Measurements from ENCODE around the gene IRAG1. TPM values are rescaled to one million over a fixed set of nuclear protein-coding genes. Genes with fewer than 3 reads are reported as not detected.

The IRAG1 gene
- total RNA-seq, 1 donor from 2014 or later, result not detected

- Mint-ChIP-seq H3K9me3 (no peaks in the 10 kb centered on the region), H3K27ac (no peak overlapping the region), H3K36me3 (ENCODE audit: low read depth) (no peaks in the 10 kb centered on the region), H3K4me3 (no peak overlapping the region), H3K4me1 (no peaks in the 10 kb centered on the region), H3K27me3 (no peaks in the 10 kb centered on the region)
- DNase-seq, result no peak
- ChIA-PET POLR2A (no interaction called here), CTCF (no interaction called here)
- no peak for ATAC-seq (ENCODE audit: low read depth)
- intact Hi-C loops (cut with micrococcal nuclease), result no loop called here
- TF ChIP-seq, protein P1, sequence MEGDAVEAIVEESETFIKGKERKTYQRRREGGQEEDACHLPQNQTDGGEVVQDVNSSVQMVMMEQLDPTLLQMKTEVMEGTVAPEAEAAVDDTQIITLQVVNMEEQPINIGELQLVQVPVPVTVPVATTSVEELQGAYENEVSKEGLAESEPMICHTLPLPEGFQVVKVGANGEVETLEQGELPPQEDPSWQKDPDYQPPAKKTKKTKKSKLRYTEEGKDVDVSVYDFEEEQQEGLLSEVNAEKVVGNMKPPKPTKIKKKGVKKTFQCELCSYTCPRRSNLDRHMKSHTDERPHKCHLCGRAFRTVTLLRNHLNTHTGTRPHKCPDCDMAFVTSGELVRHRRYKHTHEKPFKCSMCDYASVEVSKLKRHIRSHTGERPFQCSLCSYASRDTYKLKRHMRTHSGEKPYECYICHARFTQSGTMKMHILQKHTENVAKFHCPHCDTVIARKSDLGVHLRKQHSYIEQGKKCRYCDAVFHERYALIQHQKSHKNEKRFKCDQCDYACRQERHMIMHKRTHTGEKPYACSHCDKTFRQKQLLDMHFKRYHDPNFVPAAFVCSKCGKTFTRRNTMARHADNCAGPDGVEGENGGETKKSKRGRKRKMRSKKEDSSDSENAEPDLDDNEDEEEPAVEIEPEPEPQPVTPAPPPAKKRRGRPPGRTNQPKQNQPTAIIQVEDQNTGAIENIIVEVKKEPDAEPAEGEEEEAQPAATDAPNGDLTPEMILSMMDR (IDR thresholded peaks at IDR 0.05), result no peak
Observed at GRCh38 chr11:10708131-10708530, 14.6 kb upstream of the IRAG1 start.

DNA sequence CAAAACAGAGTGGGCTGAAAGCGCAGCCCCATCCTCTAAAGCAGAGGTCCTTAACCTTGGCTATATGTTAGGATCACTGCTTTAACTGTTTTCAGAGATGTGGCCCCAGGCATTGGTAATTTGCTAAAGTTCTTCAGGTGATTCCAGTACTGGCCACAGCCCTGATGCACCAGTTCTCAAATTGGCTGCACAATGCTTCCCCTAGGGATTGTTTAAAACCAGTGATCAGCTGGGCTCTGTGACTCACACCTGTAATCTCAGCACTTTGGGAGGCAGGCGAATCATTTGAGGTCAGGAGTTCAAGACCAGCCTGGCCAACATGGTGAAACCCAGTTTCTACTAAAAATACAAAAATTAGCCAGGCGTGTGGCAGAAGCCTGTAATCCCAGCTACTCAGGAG lies 8.4 kb upstream of the IRAG1 start:
- POLR2A ChIA-PET, result no interaction called here
- H3K4me1 Mint-ChIP-seq, result peaks cover 5% of the 10 kb centered on the region
- no peak overlapping the region for H3K27ac Mint-ChIP-seq
- no peak overlapping the region for H3K4me3 Mint-ChIP-seq
- H3K9me3 Mint-ChIP-seq, result peaks cover 2% of the 10 kb centered on the region
- ATAC-seq (ENCODE audit: low read depth), result no peak
- no peak for DNase-seq
- H3K27me3 Mint-ChIP-seq, result no peaks in the 10 kb centered on the region
- CTCF ChIA-PET, result no interaction called here
- intact Hi-C loops (cut with micrococcal nuclease), result no loop called here
- TF ChIP-seq, protein P1 (IDR thresholded peaks at IDR 0.05), result no peak
- no peaks in the 10 kb centered on the region for H3K36me3 Mint-ChIP-seq (ENCODE audit: low read depth)

DNA sequence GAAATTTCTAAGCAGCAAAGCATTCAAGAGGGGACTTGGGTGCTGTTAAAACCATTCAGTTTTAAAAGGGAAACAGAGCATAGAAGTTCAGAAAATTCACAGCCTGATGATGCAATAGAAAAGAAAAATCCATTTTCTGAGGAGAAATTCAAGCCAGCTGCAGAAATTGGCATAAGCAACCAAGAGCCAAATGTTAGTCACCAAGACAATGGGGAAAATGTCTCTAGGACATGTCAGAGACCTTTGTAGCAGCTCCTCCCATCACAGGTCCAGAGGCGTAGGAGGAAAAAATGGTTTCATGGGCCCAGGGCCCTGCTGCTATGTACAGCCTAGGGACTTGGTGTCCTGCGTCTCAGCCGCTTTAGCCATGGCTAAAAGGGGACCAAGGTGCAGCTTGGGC lies 5.5 kb upstream of the IRAG1 start:
- ChIA-PET CTCF (no interaction called here), POLR2A (no interaction called here)
- ATAC-seq (ENCODE audit: low read depth) (no peak), DNase-seq (no peak)
- Mint-ChIP-seq H3K27ac (no peak overlapping the region), H3K36me3 (ENCODE audit: low read depth) (no peaks in the 10 kb centered on the region), H3K27me3 (no peaks in the 10 kb centered on the region), H3K4me3 (no peak overlapping the region), H3K4me1 (peaks cover 16% of the 10 kb centered on the region), H3K9me3 (peaks cover 2% of the 10 kb centered on the region)
- intact Hi-C loops (cut with micrococcal nuclease), result no loop called here
- TF ChIP-seq, protein P1 (IDR thresholded peaks at IDR 0.05), result no peak

- CTCF ChIA-PET, result no interaction called here
- H3K27ac Mint-ChIP-seq, result no peak overlapping the region
- no peaks in the 10 kb centered on the region for H3K36me3 Mint-ChIP-seq (ENCODE audit: low read depth)
Observed at GRCh38 chr11:10697323-10697620, 3.7 kb upstream of the IRAG1 start.

DNA sequence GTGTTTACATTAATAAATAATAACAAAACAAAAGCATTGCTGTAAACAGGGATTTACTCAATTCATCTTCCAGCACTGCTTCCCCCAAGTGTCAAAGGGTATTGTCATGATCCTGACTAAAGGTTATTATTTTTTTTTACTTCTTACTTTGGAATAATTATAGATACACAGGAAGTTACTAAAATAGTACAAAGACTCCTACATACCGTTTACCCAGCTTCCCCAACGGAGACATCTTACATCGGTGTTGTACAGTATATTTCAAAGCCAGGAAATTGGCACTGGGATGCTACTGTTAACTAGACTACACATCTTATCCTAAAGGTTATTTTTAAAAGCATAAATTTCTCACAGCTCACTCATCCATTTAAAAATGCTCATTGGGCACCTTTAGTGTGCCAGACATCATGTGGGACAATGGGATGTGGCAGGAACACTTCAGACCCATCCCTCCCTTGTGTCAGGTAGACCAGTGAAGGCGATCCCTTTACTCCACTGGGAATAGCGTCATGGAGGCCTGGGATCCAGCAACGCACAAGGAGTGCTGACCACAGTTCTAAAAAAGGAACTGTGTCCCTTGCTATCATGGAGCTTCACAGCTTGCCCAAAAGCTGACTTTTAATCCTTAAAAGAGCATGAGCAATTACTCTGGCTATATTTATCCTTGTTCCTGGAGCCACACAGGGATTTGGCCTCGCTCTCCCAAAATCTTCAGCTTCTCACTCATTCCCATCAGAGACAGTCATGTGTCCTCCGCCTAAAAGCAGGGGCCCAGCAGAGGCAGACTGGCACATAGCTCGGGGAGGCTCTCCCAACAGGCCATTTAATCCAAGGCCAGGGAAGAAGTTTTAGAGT lies 3.1 kb upstream of the IRAG1 start:
- intact Hi-C loops (cut with micrococcal nuclease), result no loop called here
- POLR2A ChIA-PET, result no interaction called here
- peaks cover 2% of the 10 kb centered on the region for H3K9me3 Mint-ChIP-seq
- H3K27ac Mint-ChIP-seq, result no peak overlapping the region
- no peaks in the 10 kb centered on the region for H3K27me3 Mint-ChIP-seq
- DNase-seq (no peak), ATAC-seq (ENCODE audit: low read depth) (no peak)
- TF ChIP-seq, protein P1 (IDR thresholded peaks at IDR 0.05), result no peak
- CTCF ChIA-PET, result no interaction called here
- peaks cover 18% of the 10 kb centered on the region for H3K4me1 Mint-ChIP-seq
- no peak overlapping the region for H3K4me3 Mint-ChIP-seq
- no peaks in the 10 kb centered on the region for H3K36me3 Mint-ChIP-seq (ENCODE audit: low read depth)

More at GRCh38 chr11:10697323-10697620, 3.7 kb upstream of the IRAG1 start:
- TF ChIP-seq, protein P1 (IDR thresholded peaks at IDR 0.05), result no peak
- DNase-seq (no peak), ATAC-seq (ENCODE audit: low read depth) (no peak)
- peaks cover 18% of the 10 kb centered on the region for H3K4me1 Mint-ChIP-seq
- H3K27me3 Mint-ChIP-seq, result no peaks in the 10 kb centered on the region
- POLR2A ChIA-PET, result no interaction called here
- H3K9me3 Mint-ChIP-seq, result peaks cover 2% of the 10 kb centered on the region
- intact Hi-C loops (cut with micrococcal nuclease), result no loop called here
- no peak overlapping the region for H3K4me3 Mint-ChIP-seq

Data from activated B cell treated with CpG ODN at 0.5 μM for 24 hours (primary cell).